ENCODE results near the gene AHCY. TPM values are rescaled to one million over a fixed set of nuclear protein-coding genes. Genes with fewer than 3 reads are reported as not detected.

AHCY gene
- total RNA-seq: 96.2 and 119 TPM in 2 replicates

GRCh38 chr20:34302723-34303533, at the start of gene AHCY:
Gene AHCY (minus strand): TSS chr20:34303355. CDS start chr20:34303270, 85 bp downstream.

GRCh38 chr20:34240693-34241615, 62.2 kb downstream of the AHCY start, which contains the start of gene ASIP:
Gene ASIP (plus strand): TSS chr20:34241423. CDS start chr20:34260375, 18,952 bp downstream.

Other genes starting within 250 kb of the AHCY start
- gene EIF2S2, start 191.1 kb downstream of the AHCY start, total RNA-seq: 94.5 and 97.0 TPM in 2 replicates
- gene ASIP, start 61.9 kb downstream of the AHCY start, total RNA-seq: not detected in 2 replicates
- 76.9 and 83.3 TPM in 2 replicates for gene ITCH, start 59.9 kb upstream of the AHCY start, total RNA-seq
- gene DYNLRB1, start 213.1 kb upstream of the AHCY start, total RNA-seq: 79.5 and 112 TPM in 2 replicates